Mucosa of descending colon (tissue), 3 donors: Measurements from ENCODE around the gene TRIM62. TPM values are rescaled to one million over a fixed set of nuclear protein-coding genes. Genes with fewer than 3 reads are reported as not detected.

Experiments
- ATAC-seq: fragments of 200-7000 bp; cut with Tn5 transposase; one replicate; pipeline ENCODE4 v1.9.1; 2020; ENCODE audit warnings: mild to moderate bottlenecking, moderate library complexity
- DNase-seq, 3 donors: peaks; one replicate each; pipeline ENCODE4 v3.0.0-alpha.2; 2020
- H3K36me3 ChIP-seq: fragments of 200-600 bp; one replicate; pipeline ENCODE4 v1.8.0; 2021; ENCODE audit warnings: low read depth, mild to moderate bottlenecking
- H3K4me1 ChIP-seq: fragments of 200-600 bp; one replicate; pipeline ENCODE4 v1.8.0; 2021; ENCODE audit warnings: low read depth, mild to moderate bottlenecking
- H3K4me3 ChIP-seq: fragments of 200-600 bp; one replicate; pipeline ENCODE4 v1.8.0; 2021; ENCODE audit warnings: mild to moderate bottlenecking
- H3K9me3 ChIP-seq: fragments of 200-600 bp; one replicate; pipeline ENCODE4 v1.8.0; 2021; ENCODE audit warnings: mild to moderate bottlenecking
- CTCF ChIP-seq: fragments of 200-600 bp; IDR thresholded peaks from one replicate; pipeline ENCODE4 v1.8.0; 2022; ENCODE audit warnings: antibody characterized with exemption, mild to moderate bottlenecking
- intact Hi-C, 2 donors: fragments of 100-400 bp; cut with DNase I in 1 of 2; cut with micrococcal nuclease in 1 of 2; formaldehyde crosslinking; loops; one replicate each; pipeline versions ENCODE4 v1.11.0 to v1.11.1; 2022; cut with DNase I, micrococcal nuclease
- long read RNA-seq, 2 donors: library from polyadenylated mRNA; unstranded; transcript quantifications; one replicate each; pipeline ENCODE4 v2.0.0, GENCODE V29; 2019 to 2021
- total RNA-seq, 3 donors: library from RNA; stranded (reverse); fragmentation: NEBNext Ultra II Directional in 2 of 3; extraction: Animal tissue kit (Norgen Biotek cat#: 25700) in 2 of 3; gene quantifications; one replicate each; pipeline versions ENCODE4 v1.2.1 to v1.2.4, GENCODE V29; 2021 to 2023
- donor health status: DM: no; HTN: no; CAD: no; lungs with moderate emphysema.
- donor health status: DM: no; HTN: no; CAD: no.
- donor health status: DM: no; HTN: yes; CAD: no.

TRIM62 gene
- 1 to 10 TPM; 5.0 to 9.3 (median 5.2) TPM for total RNA-seq
- long read RNA-seq, donor 1, transcript TRIM62-201 (5 exons, 3,437 nt), result major isoform, 7 of 16 reads
- long read RNA-seq, donor 1, partial matches to known transcripts, result 0 of 16 reads
- long read RNA-seq, donor 1, other reads (novel, unspliced or antisense), result 9 of 16 reads
- long read RNA-seq, donor 2, partial matches to known transcripts, result 2 of 2 reads
- long read RNA-seq, donor 2, other reads (novel, unspliced or antisense), result 0 of 2 reads

DNA sequence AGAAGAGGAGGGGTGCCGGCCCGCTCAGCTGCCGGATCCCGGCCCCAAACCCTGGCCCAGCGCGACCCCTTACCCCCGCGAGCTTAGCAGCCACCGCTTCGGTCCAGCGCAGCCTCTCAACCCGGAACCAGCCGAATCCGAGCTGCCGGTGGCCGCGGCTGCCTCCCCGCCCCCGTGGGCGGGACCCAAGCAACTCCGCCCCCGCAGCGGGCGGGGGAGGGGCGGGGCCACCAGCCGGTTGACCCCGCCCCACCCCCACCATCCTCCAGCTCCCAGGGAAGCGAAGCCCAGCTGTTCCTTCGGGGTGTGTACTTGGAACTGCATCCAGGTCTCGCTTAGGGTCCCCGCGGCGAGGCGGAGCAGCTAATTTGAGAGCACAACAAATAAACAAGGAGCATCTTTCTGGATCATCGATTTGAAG, at the start of gene TRIM62:
Gene TRIM62 (minus strand): TSS at position 123 of the 421 bp plus-strand sequence. CDS start 611 bp downstream, outside the sequence.
- Histone ChIP-seq H3K4me1 (peaks cover 9% of the 10 kb centered on the region), H3K4me3 (peak within 1 kb of the TSS; percentile 59), H3K9me3 (no peaks in the 10 kb centered on the region), H3K36me3 (no peaks in the 10 kb centered on the region)
- no peak for TF ChIP-seq CTCF
- DNase-seq (peak; percentile 90 to 94 (median 92)), ATAC-seq (peak; percentile 94)
- intact Hi-C loops, result no loop called here

- Histone ChIP-seq H3K36me3 (no peaks in the 10 kb centered on the region), H3K4me3 (no peak overlapping the region), H3K9me3 (no peaks in the 10 kb centered on the region), H3K4me1 (no peaks in the 10 kb centered on the region)
- DNase-seq (no peak), ATAC-seq (no peak)
- intact Hi-C loops, result no loop called here
- no peak for TF ChIP-seq CTCF
Measured at GRCh38 chr1:33231166-33231565, 49.3 kb upstream of the TRIM62 start.

DNA sequence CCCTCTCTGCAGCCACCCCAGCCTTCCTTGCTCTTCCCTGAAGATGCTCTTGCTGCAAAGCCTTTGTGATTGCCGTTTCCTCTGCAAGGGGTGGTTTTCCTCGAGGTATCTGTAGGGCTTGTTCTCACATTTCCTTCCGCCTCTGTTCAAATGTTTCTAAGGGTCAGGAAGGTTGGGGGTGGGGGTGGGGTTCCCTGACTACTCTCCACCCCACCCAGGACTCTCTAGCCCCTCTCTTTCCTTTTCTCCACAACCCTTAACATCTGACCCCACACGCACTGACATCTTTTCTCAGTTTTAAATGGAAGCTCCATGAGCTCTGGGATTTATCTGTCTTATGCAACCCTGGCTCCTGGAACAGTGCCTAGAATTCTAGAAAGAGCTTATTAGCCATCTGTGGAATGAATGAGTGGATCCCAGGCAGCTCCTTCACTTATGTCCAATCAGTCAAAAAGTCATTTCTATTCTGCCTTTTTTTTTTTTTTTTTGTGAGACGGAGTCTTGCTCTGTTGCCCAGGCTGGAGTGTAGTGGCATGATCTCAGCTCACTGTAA, 47.2 kb upstream of the TRIM62 start:
- Histone ChIP-seq H3K4me3 (no peak overlapping the region), H3K36me3 (no peaks in the 10 kb centered on the region), H3K4me1 (no peaks in the 10 kb centered on the region), H3K9me3 (peaks cover 5% of the 10 kb centered on the region)
- intact Hi-C loops, result no loop called here
- TF ChIP-seq CTCF, result no peak
- ATAC-seq (no peak), DNase-seq (peak in 1 of 3 donors; percentile 43)

GRCh38 chr1:33225586-33225985, 43.7 kb upstream of the TRIM62 start:
- DNase-seq (no peak), ATAC-seq (no peak)
- Histone ChIP-seq H3K36me3 (no peaks in the 10 kb centered on the region), H3K4me3 (no peak overlapping the region), H3K9me3 (peaks cover 14% of the 10 kb centered on the region), H3K4me1 (no peaks in the 10 kb centered on the region)
- TF ChIP-seq CTCF, result no peak
- intact Hi-C loops, result no loop called here

DNA sequence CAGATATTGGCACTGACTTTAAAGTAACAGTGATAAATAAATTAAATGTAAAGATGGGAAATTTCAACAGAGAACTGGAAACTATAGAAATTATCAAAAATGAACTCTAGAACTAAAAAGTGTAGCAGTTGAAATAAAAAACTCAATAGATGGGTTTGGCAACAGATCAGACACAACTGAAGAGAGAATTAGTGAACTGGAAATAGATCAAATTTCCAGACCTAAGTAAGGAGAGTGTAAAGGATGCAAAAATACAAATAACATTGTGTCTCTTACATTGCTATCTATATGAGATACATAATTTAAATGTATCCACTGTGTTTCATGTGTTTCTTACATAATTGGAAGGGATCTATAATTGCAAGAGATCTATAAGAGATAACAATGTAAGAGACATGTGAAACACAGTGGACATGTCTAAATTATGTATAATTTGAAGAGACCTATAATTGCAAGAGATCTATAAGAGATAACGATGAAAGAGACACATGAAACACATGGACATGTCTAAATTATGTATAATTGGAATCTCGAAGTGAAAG, 42.4 kb upstream of the TRIM62 start:
- ATAC-seq (no peak), DNase-seq (no peak)
- intact Hi-C loops, result no loop called here
- TF ChIP-seq CTCF, result no peak
- H3K4me3 ChIP-seq, result no peak overlapping the region
- no peaks in the 10 kb centered on the region for H3K36me3 ChIP-seq
- no peaks in the 10 kb centered on the region for H3K4me1 ChIP-seq
- H3K9me3 ChIP-seq, result peaks cover 14% of the 10 kb centered on the region
